HEK293 (cell line): Measurements from ENCODE around the gene ACTA2.

Experiments
- CTCF ChIA-PET: fragments of 350-600 bp; formaldehyde crosslinking; extraction: SDS; loops from one replicate; lab custom pipeline; 2021; ENCODE audit warnings: antibody characterized with exemption; lab: Yijun Ruan, JAX
- POLR2A ChIA-PET: fragments of 300-600 bp; formaldehyde crosslinking; extraction: SDS; loops from one replicate; lab custom pipeline; 2020; ENCODE audit warnings: antibody characterized with exemption, inconsistent platforms; lab: Yijun Ruan, JAX
- H3K27ac ChIP-seq: fragments of 200-500 bp; sonication (Bioruptor generic); 2 replicates; pipeline ENCODE4 v1.5.1; 2014; ENCODE audit warnings: low read depth, low read length, control low read depth, inconsistent platforms; ENCODE audit errors: extremely low read depth
- H3K36me3 ChIP-seq, 2 experiments: fragments of 200-500 bp in 1 of 2; sonication (Bioruptor generic) in 1 of 2; 1 replicate in 1 of 2; 2 replicates in 1 of 2; pipeline ENCODE4 v1.5.1; 2014 to 2017; ENCODE audit warnings: inconsistent platforms in 2 of 2, low read length in 2 of 2; ENCODE audit not compliant: control insufficient read depth in 2 of 2, insufficient read depth in 1 of 2
- H3K4me1 ChIP-seq: fragments of 200-500 bp; sonication (Bioruptor generic); 2 replicates; pipeline ENCODE4 v1.5.1; 2014; ENCODE audit warnings: mild to moderate bottlenecking, low read length, inconsistent platforms; ENCODE audit not compliant: control insufficient read depth, insufficient read depth
- H3K4me3 ChIP-seq: 2 replicates; pipeline ENCODE4 v1.5.1; 2011; ENCODE audit warnings: low read depth, mild to moderate bottlenecking, control low read depth, low read length, moderate library complexity
- H3K9me3 ChIP-seq: fragments of 200-500 bp; sonication (Bioruptor generic); 2 replicates; pipeline ENCODE4 v1.5.1; 2014; ENCODE audit warnings: low read depth, low read length, inconsistent platforms; ENCODE audit not compliant: control insufficient read depth, insufficient read depth
- IKZF3 ChIP-seq: fragments of 450-650 bp; IDR thresholded peaks from 2 replicates; pipeline ENCODE4 v1.5.0; 2018; ENCODE audit warnings: missing biosample characterization, mild to moderate bottlenecking, missing genetic modification characterization, moderate library complexity
- KLF9 ChIP-seq: fragments of 450-650 bp; formaldehyde crosslinking; IDR thresholded peaks from 2 replicates; pipeline ENCODE4 v1.5.1; 2016; ENCODE audit warnings: missing biosample characterization, missing genetic modification characterization, low read depth
- YY1 ChIP-seq: fragments of 450-650 bp; formaldehyde crosslinking; IDR thresholded peaks from 2 replicates; pipeline ENCODE4 v1.5.1; 2018; ENCODE audit warnings: missing biosample characterization, missing genetic modification characterization
- ZFP3 ChIP-seq: fragments of 450-650 bp; formaldehyde crosslinking; IDR thresholded peaks from 2 replicates; pipeline ENCODE4 v1.5.1; 2016; ENCODE audit warnings: low read depth, missing biosample characterization, missing genetic modification characterization
- ZFP37 ChIP-seq: fragments of 450-650 bp; formaldehyde crosslinking; IDR thresholded peaks from 2 replicates; pipeline ENCODE4 v1.5.1; 2016; ENCODE audit warnings: missing biosample characterization, missing genetic modification characterization
- ZFP69B ChIP-seq: fragments of 450-650 bp; formaldehyde crosslinking; IDR thresholded peaks from 2 replicates; pipeline ENCODE4 v1.5.1; 2016; ENCODE audit warnings: missing biosample characterization, missing genetic modification characterization
- ZNF223 ChIP-seq: fragments of 450-650 bp; formaldehyde crosslinking; IDR thresholded peaks from 2 replicates; pipeline ENCODE4 v1.5.1; 2016; ENCODE audit warnings: missing biosample characterization, missing genetic modification characterization
- ZNF37A ChIP-seq: fragments of 450-650 bp; IDR thresholded peaks from 2 replicates; pipeline ENCODE4 v1.5.1; 2018; ENCODE audit warnings: missing biosample characterization, missing genetic modification characterization
- ZNF391 ChIP-seq: fragments of 450-650 bp; formaldehyde crosslinking; IDR thresholded peaks from 2 replicates; pipeline ENCODE4 v1.5.1; 2016; ENCODE audit warnings: low read depth, missing biosample characterization, missing genetic modification characterization, borderline replicate concordance
- ZNF514 ChIP-seq: fragments of 450-650 bp; formaldehyde crosslinking; IDR thresholded peaks from 2 replicates; pipeline ENCODE4 v1.5.1; 2016; ENCODE audit warnings: missing biosample characterization, missing genetic modification characterization
- ZNF768 ChIP-seq: fragments of 450-650 bp; formaldehyde crosslinking; IDR thresholded peaks from 2 replicates; pipeline ENCODE4 v1.5.1; 2018; ENCODE audit warnings: missing biosample characterization, mild to moderate bottlenecking, missing genetic modification characterization
- ZNF837 ChIP-seq: fragments of 450-650 bp; formaldehyde crosslinking; IDR thresholded peaks from 2 replicates; pipeline ENCODE4 v1.5.1; 2016; ENCODE audit warnings: missing biosample characterization, missing genetic modification characterization
- TF ChIP-seq, protein P1 (sequence below): fragments of 450-650 bp; formaldehyde crosslinking; IDR thresholded peaks from 2 replicates; pipeline ENCODE4 v1.5.1; 2016; ENCODE audit warnings: missing biosample characterization, missing genetic modification characterization
- TF ChIP-seq, protein P2 (sequence below): fragments of 450-650 bp; formaldehyde crosslinking; IDR thresholded peaks from 2 replicates; pipeline ENCODE4 v1.5.1; 2016; ENCODE audit warnings: missing biosample characterization, missing genetic modification characterization
- TF ChIP-seq, protein P3 (sequence below): fragments of 450-650 bp; formaldehyde crosslinking; conservative IDR thresholded peaks from 2 replicates; pipeline ENCODE4 v1.5.1; 2016; ENCODE audit warnings: low read depth, missing biosample characterization, missing genetic modification characterization

Gene ACTA2

DNA sequence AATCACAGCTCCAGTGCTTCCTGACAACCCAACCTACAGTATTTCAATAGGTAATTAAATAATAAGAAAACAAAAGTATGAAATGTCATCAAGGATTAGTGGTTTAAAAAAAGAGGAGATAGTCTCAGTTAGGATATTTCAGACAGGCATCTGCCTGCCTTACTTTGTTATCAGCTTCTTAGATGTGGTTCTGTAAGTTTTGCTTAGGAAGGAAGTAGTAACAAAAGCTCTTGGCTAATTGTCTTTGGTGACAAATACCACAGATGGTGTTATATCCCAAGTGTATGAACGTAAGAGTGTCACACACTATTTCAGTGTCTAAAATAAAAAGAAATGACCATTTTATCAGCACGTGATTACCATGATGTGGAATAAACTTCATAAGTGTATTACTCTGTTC lies 9.8 kb upstream of the ACTA2 start:
- CTCF ChIA-PET, result interaction anchor here (1.2 kb wide), 2 partner anchors 8 to 126 kb away, joined by 3 read pairs; no protein-coding TSS in a partner anchor

DNA sequence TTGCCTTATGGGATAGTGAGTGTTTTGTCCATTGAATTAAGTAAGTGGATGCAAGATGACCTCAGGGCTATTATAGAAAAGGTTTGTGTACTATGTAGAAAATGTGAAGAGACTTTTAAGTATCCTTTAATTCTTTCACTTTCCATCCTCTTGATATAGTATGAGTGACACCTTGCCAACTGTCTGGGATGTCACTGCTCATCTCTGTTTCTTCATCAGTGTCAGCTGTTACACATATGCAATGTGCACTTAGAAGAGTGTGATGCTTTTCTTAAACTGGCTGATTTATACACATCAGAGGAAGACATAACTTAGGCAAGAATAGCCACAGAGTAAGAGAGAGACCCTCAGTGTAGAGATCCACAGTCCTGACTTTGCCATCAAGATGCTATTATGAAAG lies 8.7 kb upstream of the ACTA2 start:
- H3K4me1 ChIP-seq, result peaks cover 3% of the 10 kb centered on the region; the same call in 1 of the 2 replicates
- no peaks in the 10 kb centered on the region for H3K9me3 ChIP-seq
- TF ChIP-seq ZNF768 (tag by site-specific recombination) (no peak), KLF9 (tag by site-specific recombination) (no peak), ZFP69B (tag by site-specific recombination) (no peak), ZNF37A (no peak), ZNF223 (tag by site-specific recombination) (no peak), ZFP37 (tag by site-specific recombination) (no peak), IKZF3 (tag by site-specific recombination) (no peak), ZNF837 (no peak)
- TF ChIP-seq, protein P1, sequence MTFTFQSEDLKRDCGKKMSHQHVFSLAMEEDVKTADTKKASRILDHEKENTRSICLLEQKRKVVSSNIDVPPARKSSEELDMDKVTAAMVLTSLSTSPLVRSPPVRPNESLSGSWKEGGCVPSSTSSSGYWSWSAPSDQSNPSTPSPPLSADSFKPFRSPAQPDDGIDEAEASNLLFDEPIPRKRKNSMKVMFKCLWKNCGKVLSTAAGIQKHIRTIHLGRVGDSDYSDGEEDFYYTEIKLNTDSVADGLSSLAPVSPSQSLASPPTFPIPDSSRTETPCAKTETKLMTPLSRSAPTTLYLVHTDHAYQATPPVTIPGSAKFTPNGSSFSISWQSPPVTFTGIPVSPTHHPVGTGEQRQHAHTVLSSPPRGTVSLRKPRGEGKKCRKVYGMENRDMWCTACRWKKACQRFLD, result no peak
- TF ChIP-seq, protein P2, sequence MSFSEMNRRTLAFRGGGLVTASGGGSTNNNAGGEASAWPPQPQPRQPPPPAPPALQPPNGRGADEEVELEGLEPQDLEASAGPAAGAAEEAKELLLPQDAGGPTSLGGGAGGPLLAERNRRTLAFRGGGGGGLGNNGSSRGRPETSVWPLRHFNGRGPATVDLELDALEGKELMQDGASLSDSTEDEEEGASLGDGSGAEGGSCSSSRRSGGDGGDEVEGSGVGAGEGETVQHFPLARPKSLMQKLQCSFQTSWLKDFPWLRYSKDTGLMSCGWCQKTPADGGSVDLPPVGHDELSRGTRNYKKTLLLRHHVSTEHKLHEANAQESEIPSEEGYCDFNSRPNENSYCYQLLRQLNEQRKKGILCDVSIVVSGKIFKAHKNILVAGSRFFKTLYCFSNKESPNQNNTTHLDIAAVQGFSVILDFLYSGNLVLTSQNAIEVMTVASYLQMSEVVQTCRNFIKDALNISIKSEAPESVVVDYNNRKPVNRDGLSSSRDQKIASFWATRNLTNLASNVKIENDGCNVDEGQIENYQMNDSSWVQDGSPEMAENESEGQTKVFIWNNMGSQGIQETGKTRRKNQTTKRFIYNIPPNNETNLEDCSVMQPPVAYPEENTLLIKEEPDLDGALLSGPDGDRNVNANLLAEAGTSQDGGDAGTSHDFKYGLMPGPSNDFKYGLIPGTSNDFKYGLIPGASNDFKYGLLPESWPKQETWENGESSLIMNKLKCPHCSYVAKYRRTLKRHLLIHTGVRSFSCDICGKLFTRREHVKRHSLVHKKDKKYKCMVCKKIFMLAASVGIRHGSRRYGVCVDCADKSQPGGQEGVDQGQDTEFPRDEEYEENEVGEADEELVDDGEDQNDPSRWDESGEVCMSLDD (tag by site-specific recombination), result no peak
- TF ChIP-seq, protein P3, sequence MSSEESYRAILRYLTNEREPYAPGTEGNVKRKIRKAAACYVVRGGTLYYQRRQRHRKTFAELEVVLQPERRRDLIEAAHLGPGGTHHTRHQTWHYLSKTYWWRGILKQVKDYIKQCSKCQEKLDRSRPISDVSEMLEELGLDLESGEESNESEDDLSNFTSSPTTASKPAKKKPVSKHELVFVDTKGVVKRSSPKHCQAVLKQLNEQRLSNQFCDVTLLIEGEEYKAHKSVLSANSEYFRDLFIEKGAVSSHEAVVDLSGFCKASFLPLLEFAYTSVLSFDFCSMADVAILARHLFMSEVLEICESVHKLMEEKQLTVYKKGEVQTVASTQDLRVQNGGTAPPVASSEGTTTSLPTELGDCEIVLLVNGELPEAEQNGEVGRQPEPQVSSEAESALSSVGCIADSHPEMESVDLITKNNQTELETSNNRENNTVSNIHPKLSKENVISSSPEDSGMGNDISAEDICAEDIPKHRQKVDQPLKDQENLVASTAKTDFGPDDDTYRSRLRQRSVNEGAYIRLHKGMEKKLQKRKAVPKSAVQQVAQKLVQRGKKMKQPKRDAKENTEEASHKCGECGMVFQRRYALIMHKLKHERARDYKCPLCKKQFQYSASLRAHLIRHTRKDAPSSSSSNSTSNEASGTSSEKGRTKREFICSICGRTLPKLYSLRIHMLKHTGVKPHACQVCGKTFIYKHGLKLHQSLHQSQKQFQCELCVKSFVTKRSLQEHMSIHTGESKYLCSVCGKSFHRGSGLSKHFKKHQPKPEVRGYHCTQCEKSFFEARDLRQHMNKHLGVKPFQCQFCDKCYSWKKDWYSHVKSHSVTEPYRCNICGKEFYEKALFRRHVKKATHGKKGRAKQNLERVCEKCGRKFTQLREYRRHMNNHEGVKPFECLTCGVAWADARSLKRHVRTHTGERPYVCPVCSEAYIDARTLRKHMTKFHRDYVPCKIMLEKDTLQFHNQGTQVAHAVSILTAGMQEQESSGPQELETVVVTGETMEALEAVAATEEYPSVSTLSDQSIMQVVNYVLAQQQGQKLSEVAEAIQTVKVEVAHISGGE, result no peak
- TF ChIP-seq, all 188 proteins: peak for 0
- no peak overlapping the region for H3K27ac ChIP-seq
- no peak overlapping the region for H3K4me3 ChIP-seq
- no peaks in the 10 kb centered on the region for H3K36me3 ChIP-seq
- ChIA-PET POLR2A (no interaction called here), CTCF (no interaction called here)

More for the DNA sequence above, 9.8 kb upstream of the ACTA2 start:
- Histone ChIP-seq H3K4me1 (peaks cover 3% of the 10 kb centered on the region; the same call in 1 of the 2 replicates), H3K36me3 (no peaks in the 10 kb centered on the region), H3K27ac (no peak overlapping the region), H3K4me3 (no peak overlapping the region), H3K9me3 (no peaks in the 10 kb centered on the region)
- POLR2A ChIA-PET, result no interaction called here
- TF ChIP-seq ZFP3 (tag by site-specific recombination) (no peak), YY1 (tag by site-specific recombination) (no peak), ZNF514 (no peak)

DNA sequence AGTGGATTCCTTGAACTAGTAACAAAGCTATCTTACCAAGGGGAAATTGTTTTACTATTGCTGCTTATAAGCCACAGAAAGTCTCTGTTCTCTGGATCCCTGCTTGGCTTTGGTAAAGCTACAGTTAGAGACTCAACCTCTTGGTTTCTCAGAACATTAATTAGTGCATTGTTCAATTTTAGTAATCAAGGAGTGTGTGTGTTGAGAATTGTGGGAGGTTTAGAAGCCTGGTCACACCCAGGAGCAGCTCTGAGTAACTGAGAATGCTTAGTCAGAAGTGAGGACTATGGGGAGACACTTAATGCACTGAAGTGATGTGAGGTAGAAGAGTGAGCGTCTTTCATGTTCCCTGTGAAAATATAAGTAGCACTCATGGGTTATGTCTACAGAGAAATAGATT lies 8.2 kb upstream of the ACTA2 start:
- no peak for TF ChIP-seq ZNF391 (tag by site-specific recombination)
- no peaks in the 10 kb centered on the region for H3K36me3 ChIP-seq
- CTCF ChIA-PET, result interaction anchor here (0.6 kb wide), 1 partner anchor 533 kb away, joined by 3 read pairs; no protein-coding TSS in a partner anchor
- H3K27ac ChIP-seq, result no peak overlapping the region
- H3K4me3 ChIP-seq, result no peak overlapping the region
- peaks cover 3% of the 10 kb centered on the region; the same call in 1 of the 2 replicates for H3K4me1 ChIP-seq
- H3K9me3 ChIP-seq, result no peaks in the 10 kb centered on the region
- POLR2A ChIA-PET, result no interaction called here
